ENCODE measurements around the gene IL18. TPM values are rescaled to one million over a fixed set of nuclear protein-coding genes. Genes with fewer than 3 reads are reported as not detected.

IL18 gene
- total RNA-seq, result 31.6 and 49.2 TPM in 2 replicates

GRCh38 chr11:112163875-112164685, at the start of gene IL18:
Gene IL18 (minus strand): TSS chr11:112164094. CDS start chr11:112155053, 9,041 bp downstream.

GRCh38 chr11:112174789-112175598, 11.1 kb upstream of the IL18 start, which contains the start of gene BCO2:
Gene BCO2 (plus strand): TSS chr11:112175512. CDS start chr11:112175602, 90 bp downstream.

DNA sequence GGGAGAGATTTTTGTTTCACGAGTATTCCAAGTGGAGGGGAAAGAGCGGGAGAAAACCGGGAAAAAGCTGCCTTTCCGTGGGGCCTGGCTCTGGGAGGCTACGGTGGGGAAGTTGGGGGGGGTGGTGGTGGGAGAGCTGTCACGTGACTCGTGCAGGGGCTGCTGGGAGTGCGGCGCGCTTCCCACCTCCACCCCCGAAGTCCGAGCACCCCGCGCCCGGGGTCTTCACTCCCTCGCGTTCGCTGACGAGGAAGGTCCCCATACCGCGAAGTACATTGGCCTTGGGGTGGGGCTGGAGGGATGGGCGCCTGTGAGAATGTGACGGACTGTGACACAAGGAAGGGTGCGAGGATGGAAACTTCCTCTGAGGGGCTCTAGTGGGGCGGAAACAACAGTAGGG, 3.3 kb upstream of the IL18 start, which contains the start of gene TEX12:
Gene TEX12 (plus strand): TSS at position 228 of the 400 bp plus-strand sequence. CDS start 1,897 bp downstream, outside the sequence.

Other genes starting within 250 kb of the IL18 start
- gene C11orf52, start 245.2 kb downstream of the IL18 start, total RNA-seq, result 1.2 TPM in 1 of 2 replicates, not detected in the other
- gene DIXDC1, start 226.8 kb downstream of the IL18 start, total RNA-seq, result 7.3 and 7.8 TPM in 2 replicates
- 33.7 and 38.3 TPM in 2 replicates for gene DLAT, start 138.7 kb downstream of the IL18 start, total RNA-seq
- gene PIH1D2, start 90.1 kb downstream of the IL18 start, total RNA-seq, result 0.39 and 1.3 TPM in 2 replicates
- 11.1 and 14.9 TPM in 2 replicates for gene NKAPD1, start 89.8 kb downstream of the IL18 start, total RNA-seq
- gene TIMM8B, start 77.3 kb downstream of the IL18 start, total RNA-seq, result 30.9 and 42.5 TPM in 2 replicates
- 86.8 and 103 TPM in 2 replicates for gene SDHD, start 77.2 kb downstream of the IL18 start, total RNA-seq
- gene TEX12, start 3.3 kb upstream of the IL18 start, total RNA-seq, result not detected in 2 replicates
- gene BCO2, start 11.4 kb upstream of the IL18 start, total RNA-seq, result 0.80 and 3.7 TPM in 2 replicates
- gene PTS, start 62.3 kb upstream of the IL18 start, total RNA-seq, result 48.8 and 78.2 TPM in 2 replicates
- gene PLET1, start 96.8 kb upstream of the IL18 start, total RNA-seq, result not detected in 2 replicates

Measured in hair follicular keratinocyte (primary cell).